Measurements from ENCODE around the gene PKD1L1.
"Not testable (repeated sequence)": the region's sequence is repeated elsewhere in the genome, so short reads cannot be mapped to it uniquely, and the experiment has no call there.

Gene PKD1L1

GRCh38 chr7:47948141-47948790 lies at the start of gene PKD1L1:
Gene PKD1L1 (minus strand): TSS chr7:47948466. CDS start chr7:47948440, 26 bp downstream.
- Mint-ChIP-seq H3K27ac (no peak within 1 kb of the TSS), H3K4me3 (no peak within 1 kb of the TSS)
- CTCF ChIA-PET = interaction anchor here (1.4 to 3.0 kb wide), 3 partner anchors 10 to 206 kb away, joined by 3 to 21 read pairs (median 8); no protein-coding TSS in a partner anchor

GRCh38 chr7:47992446-47992845 lies 44.2 kb upstream of the PKD1L1 start:
- Mint-ChIP-seq H3K27me3 (no peaks in the 10 kb centered on the region), H3K27ac (peak overlapping the region; percentile 91), H3K4me3 (peak overlapping the region; percentile 79), H3K36me3 (peaks cover 2% of the 10 kb centered on the region), H3K4me1 (peaks cover 23% of the 10 kb centered on the region), H3K9me3 (peaks cover 2% of the 10 kb centered on the region)
- DNase-seq = no peak
- CTCF ChIA-PET = interaction anchor here (0.7 to 3.5 kb wide), 14 partner anchors 10 to 162 kb away, joined by 3 to 84 read pairs (median 6); partner anchors contain the start of gene UPP1

More at GRCh38 chr7:47948141-47948790, at the start of gene PKD1L1:
- Mint-ChIP-seq H3K4me1 (no peaks in the 10 kb centered on the region), H3K36me3 (no peaks in the 10 kb centered on the region), H3K9me3 (no peaks in the 10 kb centered on the region), H3K27me3 (peaks cover 3% of the 10 kb centered on the region)
- DNase-seq = no peak

- DNase-seq = peak; percentile 94
- peak overlapping the region; percentile 79 for H3K4me3 Mint-ChIP-seq
- no peaks in the 10 kb centered on the region for H3K27me3 Mint-ChIP-seq
- peak overlapping the region; percentile 91 for H3K27ac Mint-ChIP-seq
- CTCF ChIA-PET = interaction anchor here (0.7 to 3.5 kb wide), 23 partner anchors 9 to 163 kb away, joined by 3 to 84 read pairs (median 4); partner anchors contain the start of gene UPP1
- H3K36me3 Mint-ChIP-seq = peaks cover 2% of the 10 kb centered on the region
- H3K9me3 Mint-ChIP-seq = peaks cover 2% of the 10 kb centered on the region
- peaks cover 23% of the 10 kb centered on the region for H3K4me1 Mint-ChIP-seq
These were observed 43.6 kb upstream of the PKD1L1 start for GRCh38 chr7:47991741-47992311.

GRCh38 chr7:47991270-47991669 lies 43.0 kb upstream of the PKD1L1 start:
- Mint-ChIP-seq H3K4me3 (peak overlapping the region; percentile 79), H3K27ac (peak overlapping the region; percentile 91), H3K36me3 (peaks cover 2% of the 10 kb centered on the region), H3K4me1 (peaks cover 23% of the 10 kb centered on the region), H3K27me3 (no peaks in the 10 kb centered on the region), H3K9me3 (peaks cover 2% of the 10 kb centered on the region)
- CTCF ChIA-PET = interaction anchor here (0.7 to 3.5 kb wide), 19 partner anchors 8 to 164 kb away, joined by 3 to 84 read pairs (median 4); partner anchors contain the start of gene UPP1
- no peak for DNase-seq

- CTCF ChIA-PET = interaction anchor here (1.0 to 3.5 kb wide), 10 partner anchors 8 to 164 kb away, joined by 4 to 84 read pairs (median 8); no protein-coding TSS in a partner anchor
- Mint-ChIP-seq H3K4me1 (peaks cover 23% of the 10 kb centered on the region), H3K27me3 (no peaks in the 10 kb centered on the region), H3K27ac (peak overlapping the region; percentile 59), H3K9me3 (peaks cover 2% of the 10 kb centered on the region), H3K4me3 (peak overlapping the region; percentile 13), H3K36me3 (peaks cover 2% of the 10 kb centered on the region)
- no peak for DNase-seq
These were observed 42.3 kb upstream of the PKD1L1 start for GRCh38 chr7:47990592-47990991.

- CTCF ChIA-PET = interaction anchor here (0.7 to 3.5 kb wide), 5 partner anchors 12 to 120 kb away, joined by 4 to 84 read pairs (median 10); no protein-coding TSS in a partner anchor
- not testable (repeated sequence) for H3K36me3 Mint-ChIP-seq, H3K4me3 Mint-ChIP-seq, H3K27ac Mint-ChIP-seq, H3K27me3 Mint-ChIP-seq, H3K9me3 Mint-ChIP-seq, DNase-seq
- peaks cover 23% of the 10 kb centered on the region for H3K4me1 Mint-ChIP-seq
These were observed 41.5 kb upstream of the PKD1L1 start for GRCh38 chr7:47989607-47990400.

GRCh38 chr7:47988496-47989386 lies 40.5 kb upstream of the PKD1L1 start:
- CTCF ChIA-PET = interaction anchor here (0.6 to 2.6 kb wide), 12 partner anchors 11 to 150 kb away, joined by 3 to 23 read pairs (median 4); no protein-coding TSS in a partner anchor
- Mint-ChIP-seq H3K9me3 (no peaks in the 10 kb centered on the region), H3K4me3 (no peak overlapping the region), H3K27ac (no peak overlapping the region), H3K36me3 (peaks cover 2% of the 10 kb centered on the region), H3K27me3 (no peaks in the 10 kb centered on the region), H3K4me1 (peaks cover 23% of the 10 kb centered on the region)
- no peak for DNase-seq

GRCh38 chr7:47982610-47983009 lies 34.3 kb upstream of the PKD1L1 start:
- no peaks in the 10 kb centered on the region for H3K27me3 Mint-ChIP-seq
- no peak overlapping the region for H3K4me3 Mint-ChIP-seq
- no peaks in the 10 kb centered on the region for H3K9me3 Mint-ChIP-seq
- H3K36me3 Mint-ChIP-seq = peaks cover 14% of the 10 kb centered on the region
- CTCF ChIA-PET = interaction anchor here (1.1 to 2.1 kb wide), 4 partner anchors 9 to 127 kb away, joined by 3 to 10 read pairs (median 5); no protein-coding TSS in a partner anchor
- DNase-seq = no peak
- H3K4me1 Mint-ChIP-seq = peaks cover 20% of the 10 kb centered on the region
- no peak overlapping the region for H3K27ac Mint-ChIP-seq

GRCh38 chr7:47980648-47981047 lies 32.4 kb upstream of the PKD1L1 start:
- H3K9me3 Mint-ChIP-seq, DNase-seq, H3K27ac Mint-ChIP-seq, H3K4me3 Mint-ChIP-seq, H3K27me3 Mint-ChIP-seq, CTCF ChIA-PET: not testable (repeated sequence)
- Mint-ChIP-seq H3K4me1 (peaks cover 23% of the 10 kb centered on the region), H3K36me3 (peaks cover 28% of the 10 kb centered on the region)

GRCh38 chr7:47979832-47980181 lies 31.5 kb upstream of the PKD1L1 start:
- H3K27me3 Mint-ChIP-seq = no peaks in the 10 kb centered on the region
- H3K4me3 Mint-ChIP-seq = peak overlapping the region; percentile 90
- H3K36me3 Mint-ChIP-seq = peaks cover 31% of the 10 kb centered on the region
- no peak for DNase-seq
- no peaks in the 10 kb centered on the region for H3K9me3 Mint-ChIP-seq
- peaks cover 23% of the 10 kb centered on the region for H3K4me1 Mint-ChIP-seq
- CTCF ChIA-PET = no interaction called here
- H3K27ac Mint-ChIP-seq = peak overlapping the region; percentile 96

- peak; percentile 97 for DNase-seq
- Mint-ChIP-seq H3K27me3 (no peaks in the 10 kb centered on the region), H3K9me3 (no peaks in the 10 kb centered on the region), H3K4me1 (peaks cover 25% of the 10 kb centered on the region), H3K27ac (peak within 1 kb of the TSS; percentile 96), H3K36me3 (peaks cover 36% of the 10 kb centered on the region), H3K4me3 (peak within 1 kb of the TSS; percentile 90)
- CTCF ChIA-PET = interaction anchor here (1.8 kb wide), 2 partner anchors 9 to 131 kb away, joined by 10 to 11 read pairs; no protein-coding TSS in a partner anchor
These were observed 31.0 kb upstream of the PKD1L1 start, which contains the start of gene HUS1 for GRCh38 chr7:47979145-47979831. Gene HUS1 (minus strand): TSS chr7:47979615. CDS start chr7:47979519, 96 bp downstream.

GRCh38 chr7:47978790-47979144 lies 30.5 kb upstream of the PKD1L1 start:
- Mint-ChIP-seq H3K4me1 (peaks cover 25% of the 10 kb centered on the region), H3K9me3 (no peaks in the 10 kb centered on the region), H3K4me3 (peak overlapping the region; percentile 90), H3K27ac (peak overlapping the region; percentile 96), H3K27me3 (no peaks in the 10 kb centered on the region), H3K36me3 (peaks cover 41% of the 10 kb centered on the region)
- no peak for DNase-seq
- CTCF ChIA-PET = interaction anchor here (0.7 to 1.8 kb wide), 7 partner anchors 10 to 132 kb away, joined by 3 to 11 read pairs (median 4); no protein-coding TSS in a partner anchor

Measured in activated naive CD4-positive, alpha-beta T cell treated with anti-CD3 and anti-CD28 coated beads, Interleukin-2, amount 10 ng/mL, durations not matched to agents 7 days and 5 days (primary cell).